SK-N-MC (cell line): ENCODE results near the gene AUTS2.

Experiments
- DNase-seq: peaks from one replicate; pipeline ENCODE4 v3.0.0-alpha.2; 2011; ENCODE audit warnings: low read depth, low spot score
- H3K27ac ChIP-seq: fragments of 200-600 bp; sonication (generic); 2 replicates; pipeline ENCODE4 v1.5.1; 2016; ENCODE audit warnings: mixed run types
- H3K36me3 ChIP-seq: fragments of 200-600 bp; sonication (generic); 2 replicates; pipeline ENCODE4 v1.6.1; 2017; ENCODE audit warnings: antibody characterized with exemption, low read length, mixed read lengths; ENCODE audit not compliant: insufficient read depth
- H3K4me3 ChIP-seq: fragments of 200-600 bp; sonication (generic); 2 replicates; pipeline ENCODE4 v1.5.1; 2016
- H3K9ac ChIP-seq: fragments of 200-600 bp; sonication (generic); 2 replicates; pipeline ENCODE4 v1.8.0; 2017; ENCODE audit warnings: mixed run types, mixed read lengths; ENCODE audit not compliant: insufficient read length
- H3K9me3 ChIP-seq: fragments of 200-600 bp; sonication (generic); 2 replicates; pipeline ENCODE4 v1.6.1; 2017; ENCODE audit warnings: low read depth, mild to moderate bottlenecking, antibody characterized with exemption, low read length, moderate library complexity, mixed read lengths
- EZH2 ChIP-seq: fragments of 200-600 bp; sonication (generic); IDR thresholded peaks from one replicate; pipeline ENCODE4 v1.6.1; 2017; ENCODE audit warnings: antibody characterized with exemption
- FOXP2 ChIP-seq: optimal IDR thresholded peaks from 2 replicates; pipeline ENCODE3; 2011; ENCODE audit warnings: mild to moderate bottlenecking, moderate library complexity; ENCODE audit not compliant: insufficient read depth; ENCODE audit errors: extremely low read length, control extremely low read depth
- POLR2AphosphoS5 ChIP-seq: IDR thresholded peaks from 2 replicates; pipeline ENCODE4 v1.6.1; 2012; ENCODE audit warnings: mild to moderate bottlenecking, low read depth, low read length, borderline replicate concordance

Gene AUTS2

GRCh38 chr7:70319057-70319456, 720.8 kb downstream of the AUTS2 start:
- Histone ChIP-seq H3K9me3 (no peaks in the 10 kb centered on the region), H3K27ac (no peak overlapping the region), H3K9ac (no peak overlapping the region), H3K36me3 (no peaks in the 10 kb centered on the region), H3K4me3 (no peak overlapping the region)
- TF ChIP-seq EZH2 (no peak), FOXP2 (no peak), POLR2AphosphoS5 (no peak)
- DNase-seq = no peak

GRCh38 chr7:70321016-70321590, 722.8 kb downstream of the AUTS2 start:
- Histone ChIP-seq H3K9ac (no peak overlapping the region), H3K27ac (no peak overlapping the region), H3K36me3 (no peaks in the 10 kb centered on the region), H3K9me3 (no peaks in the 10 kb centered on the region), H3K4me3 (no peak overlapping the region)
- TF ChIP-seq FOXP2 (no peak), POLR2AphosphoS5 (no peak), EZH2 (no peak)
- DNase-seq = no peak

DNA sequence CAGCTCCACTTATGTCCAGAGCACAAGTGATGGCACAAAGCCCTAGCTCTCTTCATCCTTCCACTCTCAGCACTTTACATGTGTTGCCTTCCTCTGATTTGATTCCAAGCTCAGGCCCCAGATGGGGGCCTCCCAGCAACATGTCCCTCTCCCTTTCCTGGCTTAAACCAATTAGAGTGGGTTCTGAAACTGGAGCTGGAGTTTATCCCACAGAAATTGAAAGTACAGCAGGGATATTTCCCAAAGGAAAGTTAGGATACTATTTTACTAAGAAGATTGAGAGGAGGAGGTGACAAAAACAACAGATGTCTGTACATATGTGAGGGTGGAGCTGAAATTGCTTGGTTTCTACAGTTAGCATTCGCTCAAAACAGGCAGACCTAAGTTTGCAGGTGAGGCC, 724.6 kb downstream of the AUTS2 start:
- no peak overlapping the region for H3K27ac ChIP-seq
- H3K36me3 ChIP-seq = no peaks in the 10 kb centered on the region
- no peak for DNase-seq
- no peaks in the 10 kb centered on the region for H3K9me3 ChIP-seq
- no peak overlapping the region for H3K4me3 ChIP-seq
- TF ChIP-seq FOXP2 (no peak), POLR2AphosphoS5 (no peak), EZH2 (no peak)
- H3K9ac ChIP-seq = no peak overlapping the region

- H3K36me3 ChIP-seq = no peaks in the 10 kb centered on the region
- no peak overlapping the region for H3K4me3 ChIP-seq
- no peak for DNase-seq
- no peak overlapping the region for H3K9ac ChIP-seq
- TF ChIP-seq FOXP2 (no peak), EZH2 (no peak), POLR2AphosphoS5 (no peak)
- no peaks in the 10 kb centered on the region for H3K9me3 ChIP-seq
- no peak overlapping the region for H3K27ac ChIP-seq
These were observed 727.3 kb downstream of the AUTS2 start for GRCh38 chr7:70325509-70326101.

DNA sequence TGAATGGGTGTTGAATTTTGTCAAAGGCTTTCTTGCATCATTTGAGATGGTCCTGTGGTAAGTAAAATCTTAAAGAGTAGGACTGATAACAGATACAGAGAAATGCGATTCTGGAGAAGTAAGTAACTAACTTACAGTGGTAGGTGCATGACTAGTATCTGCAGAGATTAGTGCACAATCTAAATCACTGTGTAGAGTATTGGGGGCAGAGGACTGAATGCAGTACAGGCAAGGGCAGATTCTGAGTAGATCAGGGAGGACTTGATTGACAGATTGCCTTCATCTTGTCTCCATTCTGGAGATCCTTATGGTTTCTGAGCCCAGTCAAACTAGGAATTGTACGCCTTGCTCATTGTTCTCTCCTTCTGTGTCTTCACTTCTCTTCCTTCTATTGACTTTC, 736.0 kb downstream of the AUTS2 start:
- no peak for TF ChIP-seq POLR2AphosphoS5
- TF ChIP-seq FOXP2 = no peak
- no peak for TF ChIP-seq EZH2
- no peak for DNase-seq
- Histone ChIP-seq H3K9me3 (no peaks in the 10 kb centered on the region), H3K36me3 (no peaks in the 10 kb centered on the region), H3K27ac (no peak overlapping the region), H3K9ac (no peak overlapping the region), H3K4me3 (no peak overlapping the region)

DNA sequence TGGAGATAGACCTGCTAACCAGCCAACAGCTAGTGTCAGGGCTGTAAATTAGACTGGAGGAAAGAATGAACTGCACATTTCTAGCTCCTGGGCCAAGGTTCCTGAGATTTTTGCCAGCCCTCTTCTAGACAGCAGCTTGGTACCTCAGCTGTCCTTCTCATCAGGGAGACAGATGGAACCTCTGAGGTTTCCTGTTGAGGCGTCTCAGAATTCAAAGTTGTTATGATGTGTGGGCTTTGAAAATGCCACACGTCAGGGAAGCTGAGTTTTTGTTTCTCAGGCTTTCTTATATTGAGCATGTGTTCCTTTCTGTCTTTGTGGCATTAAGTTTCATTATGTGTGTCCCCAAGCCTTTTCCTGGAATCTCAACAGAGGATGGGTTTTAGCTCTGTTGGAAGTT, 736.6 kb downstream of the AUTS2 start:
- Histone ChIP-seq H3K9me3 (no peaks in the 10 kb centered on the region), H3K9ac (no peak overlapping the region), H3K4me3 (no peak overlapping the region), H3K36me3 (no peaks in the 10 kb centered on the region), H3K27ac (no peak overlapping the region)
- TF ChIP-seq FOXP2 = no peak
- TF ChIP-seq POLR2AphosphoS5 = no peak
- no peak for TF ChIP-seq EZH2
- DNase-seq = no peak

GRCh38 chr7:70336536-70336935, 738.3 kb downstream of the AUTS2 start:
- TF ChIP-seq POLR2AphosphoS5 = no peak
- no peak for TF ChIP-seq FOXP2
- no peak for TF ChIP-seq EZH2
- H3K4me3 ChIP-seq = no peak overlapping the region
- H3K9ac ChIP-seq = no peak overlapping the region
- H3K36me3 ChIP-seq = no peaks in the 10 kb centered on the region
- H3K9me3 ChIP-seq = no peaks in the 10 kb centered on the region
- no peak for DNase-seq
- H3K27ac ChIP-seq = no peak overlapping the region

GRCh38 chr7:70338015-70338414, 739.7 kb downstream of the AUTS2 start:
- DNase-seq = no peak
- TF ChIP-seq EZH2 = no peak
- no peak for TF ChIP-seq POLR2AphosphoS5
- no peak for TF ChIP-seq FOXP2
- Histone ChIP-seq H3K36me3 (no peaks in the 10 kb centered on the region), H3K9ac (no peak overlapping the region), H3K27ac (no peak overlapping the region), H3K4me3 (no peak overlapping the region), H3K9me3 (no peaks in the 10 kb centered on the region)

GRCh38 chr7:70340236-70340635, 742.0 kb downstream of the AUTS2 start:
- Histone ChIP-seq H3K9ac (no peak overlapping the region), H3K27ac (no peak overlapping the region), H3K4me3 (no peak overlapping the region), H3K36me3 (no peaks in the 10 kb centered on the region), H3K9me3 (no peaks in the 10 kb centered on the region)
- TF ChIP-seq FOXP2 (no peak), EZH2 (no peak), POLR2AphosphoS5 (no peak)
- no peak for DNase-seq
